Measurements from ENCODE around the gene ZCCHC9.
"Not testable (repeated sequence)": the region's sequence is repeated elsewhere in the genome, so short reads cannot be mapped to it uniquely, and the experiment has no call there.

The ZCCHC9 gene

DNA sequence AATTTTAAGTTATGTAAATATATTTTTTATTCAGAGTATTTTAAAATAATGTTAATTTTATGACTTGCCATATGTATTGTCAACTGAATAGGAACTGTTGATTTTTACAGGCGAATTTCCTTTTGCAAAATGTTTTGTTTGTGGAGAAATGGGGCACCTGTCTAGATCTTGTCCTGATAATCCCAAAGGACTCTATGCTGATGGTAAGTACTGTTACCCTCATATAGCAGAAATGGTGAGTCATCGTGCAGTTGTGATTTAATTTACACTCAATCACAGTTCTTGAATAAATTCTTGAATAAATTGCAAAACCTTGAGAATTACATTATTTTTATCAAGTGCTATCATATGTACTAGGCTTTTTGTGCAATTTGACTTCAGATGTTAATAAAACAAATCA lies 7.4 kb downstream of the ZCCHC9 start:
- DNase-seq, result no peak

DNA sequence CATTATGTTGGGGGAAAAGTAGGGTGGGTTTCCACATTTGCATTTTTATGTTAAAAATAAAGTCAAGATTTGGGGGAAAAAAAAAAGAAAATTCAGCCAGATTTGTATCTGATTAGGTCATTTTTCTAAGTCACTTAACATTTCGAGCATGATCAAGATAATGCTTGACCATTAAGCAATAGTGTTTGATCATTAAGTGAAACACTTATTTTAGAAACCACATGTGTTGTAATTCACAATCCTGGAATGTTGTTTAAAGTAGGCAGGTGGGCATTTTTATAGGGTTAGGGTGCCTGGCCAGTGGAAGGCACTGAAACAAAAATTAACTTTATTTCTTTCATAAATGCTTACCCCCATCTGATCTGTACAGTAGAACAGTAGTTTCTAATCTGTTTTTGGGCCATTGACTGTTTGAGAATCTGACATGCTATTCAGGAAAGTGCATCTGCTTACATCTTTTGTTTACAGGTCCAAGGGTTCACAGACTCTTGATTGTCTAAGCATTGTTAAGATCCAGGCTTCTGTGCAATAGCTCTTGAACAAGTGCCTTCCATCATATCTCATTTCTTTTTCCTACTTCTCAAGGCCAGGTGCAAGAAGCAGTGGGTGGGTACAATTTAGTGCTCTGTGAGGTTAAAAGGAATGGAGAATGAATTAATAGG lies 9.1 kb downstream of the ZCCHC9 start:
- DNase-seq, result no peak

DNA sequence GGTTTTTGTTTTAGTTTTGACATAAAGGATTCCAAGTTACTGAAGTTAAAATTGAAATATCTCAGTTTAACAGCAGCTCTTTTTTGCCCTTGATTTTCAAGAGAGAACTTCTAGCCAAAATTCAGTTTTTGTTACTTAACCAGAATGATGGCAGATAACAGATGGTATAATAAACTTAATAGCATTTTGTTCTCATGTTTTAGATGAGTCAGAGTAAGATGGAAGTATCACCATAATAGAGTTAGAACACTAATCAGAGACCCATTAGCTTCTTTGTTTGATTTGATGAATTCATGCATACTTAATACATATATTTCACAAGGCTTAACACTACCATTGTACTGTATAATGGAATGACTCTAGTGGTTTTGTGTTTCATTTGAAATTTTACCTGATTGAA lies 11.9 kb downstream of the ZCCHC9 start:
- no peak for DNase-seq

DNA sequence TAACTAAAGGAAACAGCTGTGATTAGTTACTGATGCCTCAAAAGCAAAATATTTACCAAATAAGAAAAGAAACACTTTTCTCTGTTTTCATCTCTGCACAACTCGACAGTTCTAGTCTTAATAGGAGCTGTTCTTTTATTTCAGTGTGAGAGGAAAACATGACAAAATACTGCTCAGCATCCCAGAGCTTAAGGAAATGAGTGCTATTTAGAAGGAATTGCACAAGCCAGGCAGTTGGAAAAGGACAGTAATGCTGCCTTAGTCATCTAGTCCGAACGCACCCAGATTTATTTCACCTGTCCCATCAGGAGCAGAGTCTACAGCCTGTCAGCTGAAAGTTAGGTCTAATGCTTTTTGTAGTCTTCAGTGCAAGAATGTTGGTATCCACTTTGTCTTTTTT lies 12.3 kb downstream of the ZCCHC9 start:
- DNase-seq, result no peak

DNA sequence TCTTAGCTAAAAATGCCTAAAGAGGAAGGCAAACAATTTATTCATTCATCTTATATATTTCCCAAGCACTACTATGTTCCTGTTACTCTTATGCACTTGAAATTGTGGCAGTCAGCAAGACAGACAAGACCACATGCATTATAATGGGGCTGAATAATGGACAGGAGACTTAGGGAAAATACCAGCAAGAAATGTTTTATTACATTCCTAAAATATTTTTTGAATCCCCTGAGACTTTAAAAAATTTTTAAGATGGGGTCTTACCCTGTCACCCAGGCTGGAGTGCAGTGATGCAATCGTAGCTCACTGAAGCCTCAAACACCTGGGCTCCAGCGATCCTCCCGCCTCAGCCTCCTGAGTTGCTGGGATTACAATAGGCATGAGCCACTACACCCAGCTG lies 13.2 kb downstream of the ZCCHC9 start:
- DNase-seq, result no peak

DNA sequence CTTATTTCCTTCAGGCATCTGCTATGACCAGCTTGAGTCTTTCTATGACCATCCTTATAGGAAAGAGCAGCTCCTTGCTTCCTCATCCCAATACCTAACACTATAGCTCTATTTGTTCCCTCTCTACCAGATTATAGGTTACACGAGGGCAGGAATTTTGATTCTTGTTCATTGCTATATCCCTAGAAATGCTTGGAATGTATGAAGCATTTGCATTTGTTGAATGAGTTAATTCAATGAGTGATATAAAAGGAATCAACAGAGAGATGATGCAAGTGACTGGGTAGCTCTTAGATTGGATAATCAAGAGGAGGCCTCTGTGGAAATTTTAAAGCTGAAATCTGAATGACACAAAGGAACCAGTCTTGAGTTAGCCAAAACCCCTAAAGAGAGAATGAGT lies 13.9 kb downstream of the ZCCHC9 start:
- DNase-seq, result no peak

DNA sequence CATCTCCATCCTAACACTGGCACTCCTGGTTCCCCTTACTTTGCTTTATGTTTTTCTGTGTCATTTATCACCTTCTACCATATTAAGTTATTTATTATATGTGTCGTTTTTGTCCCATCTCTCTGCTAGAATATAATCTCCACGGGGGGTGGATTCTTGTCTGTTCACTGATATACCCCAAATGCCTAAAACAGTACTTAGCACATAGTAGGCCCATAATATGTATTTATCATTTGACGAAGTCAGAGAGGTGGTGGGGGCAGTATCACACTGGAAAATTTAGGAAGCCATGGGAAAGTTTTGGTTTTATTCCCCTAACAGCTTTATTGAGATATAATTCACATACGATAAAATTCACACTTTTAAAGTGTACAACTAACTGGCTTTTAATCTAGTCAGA lies 14.4 kb downstream of the ZCCHC9 start:
- DNase-seq, result no peak

DNA sequence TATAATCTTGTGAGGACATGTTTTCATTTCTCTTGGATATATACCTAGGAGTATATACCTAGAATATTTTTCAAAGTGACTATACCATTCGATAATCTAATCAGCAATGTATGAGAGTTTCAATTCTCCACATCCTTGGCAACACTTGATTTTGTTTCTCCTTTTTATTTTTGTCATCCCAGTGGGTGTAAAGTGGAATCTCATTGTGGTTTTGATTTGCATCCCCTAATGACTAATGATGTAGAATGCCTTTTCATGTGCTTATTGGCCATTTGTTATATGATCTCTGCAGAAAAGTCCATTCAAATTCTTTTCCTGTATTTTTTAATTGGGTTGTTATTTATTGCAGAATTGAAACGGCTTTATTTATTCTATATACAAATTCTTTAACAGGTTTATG lies 15.2 kb downstream of the ZCCHC9 start:
- no peak for DNase-seq

DNA sequence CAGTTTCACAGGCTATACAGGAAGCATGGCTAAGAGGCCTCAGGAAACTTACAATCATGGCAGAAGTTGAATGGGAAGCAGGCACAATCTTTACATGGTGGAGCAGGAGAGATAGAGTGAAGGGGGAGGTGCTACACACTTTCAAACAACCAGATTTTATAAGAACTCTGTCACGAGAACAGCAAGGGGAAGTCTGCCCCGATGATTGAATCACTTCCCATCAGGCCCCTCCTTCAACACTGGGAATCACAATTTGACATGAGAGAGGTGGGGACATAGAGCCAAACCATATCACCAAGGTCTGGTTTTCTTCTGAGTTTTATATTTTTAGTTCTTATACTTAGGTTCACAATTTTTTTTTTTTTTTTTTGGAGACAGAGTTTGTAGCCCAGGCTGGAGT lies 16.1 kb downstream of the ZCCHC9 start:
- no peak for DNase-seq

DNA sequence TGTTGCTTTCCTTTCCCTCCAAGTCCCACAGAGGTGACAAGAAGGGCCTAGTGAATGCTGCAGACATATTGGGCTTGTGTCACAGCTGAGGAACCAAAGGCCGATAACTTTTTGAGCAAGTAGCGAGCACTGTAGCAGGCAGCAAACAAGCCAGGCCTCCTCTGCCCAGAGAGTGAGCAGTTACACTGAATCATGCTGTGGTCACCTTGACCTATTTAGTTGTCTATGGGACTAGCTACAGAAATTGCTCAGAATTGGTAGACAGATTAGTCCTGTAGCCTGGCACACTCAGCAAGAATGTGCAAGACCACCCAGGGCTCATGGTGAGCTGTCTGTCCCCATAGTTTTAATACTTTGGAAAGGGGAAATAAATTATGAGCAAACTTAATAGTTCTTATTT lies 25.2 kb downstream of the ZCCHC9 start:
- no peak for DNase-seq

DNA sequence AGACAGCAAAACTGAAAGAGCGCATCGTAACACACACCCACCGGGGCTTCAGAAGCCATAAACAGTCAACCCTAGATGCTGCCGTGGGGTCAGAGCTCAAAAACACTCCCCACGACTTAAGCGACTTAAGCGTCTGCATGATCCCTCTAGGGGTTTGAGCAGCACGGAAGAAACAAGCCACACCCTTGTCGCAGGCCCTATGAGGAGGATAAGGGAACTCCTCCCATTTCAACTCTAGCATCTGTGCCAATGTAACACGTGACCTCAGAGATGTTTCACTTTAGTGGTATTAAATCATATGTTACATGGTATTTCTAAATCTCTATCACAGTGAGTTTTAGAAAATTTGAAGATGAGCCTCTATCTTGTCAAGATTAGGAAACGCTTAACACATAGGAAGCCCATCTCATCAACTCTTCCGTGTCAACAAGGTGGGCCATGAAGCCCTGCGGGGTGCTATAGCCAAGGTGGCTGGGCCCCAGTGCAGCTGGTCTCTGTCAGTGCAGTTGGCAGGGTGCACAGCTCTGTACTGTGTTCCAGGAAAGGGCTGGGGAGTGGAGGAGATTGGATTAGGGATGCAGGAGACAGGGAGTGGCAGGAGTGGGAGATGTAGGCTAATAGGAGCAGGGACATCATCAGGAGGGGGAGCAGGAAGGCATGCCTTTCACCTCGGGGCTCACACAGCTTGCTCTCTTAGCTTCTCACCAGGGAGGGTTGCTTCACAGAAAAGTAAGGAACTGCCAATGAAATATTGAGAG lies 33.1 kb downstream of the ZCCHC9 start:
- no peak for DNase-seq

DNA sequence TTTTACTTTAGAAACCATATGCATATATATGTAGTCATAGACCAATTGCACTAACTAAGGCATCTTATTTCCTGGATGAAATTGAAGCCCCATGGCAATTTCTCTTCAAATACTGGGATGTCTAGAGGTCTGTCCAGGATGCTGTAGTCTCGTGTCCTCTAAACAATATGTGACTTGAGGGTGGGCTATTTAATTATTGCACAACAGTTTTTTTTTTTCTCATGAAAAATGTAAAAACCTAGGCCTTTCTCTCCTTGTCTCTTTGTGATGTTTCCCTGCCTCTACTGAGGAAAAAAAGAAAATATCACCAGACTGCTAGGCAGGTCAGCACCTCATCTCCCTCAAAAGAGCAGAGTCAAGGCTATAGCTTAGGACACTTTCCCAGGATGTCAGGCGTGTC lies 34.6 kb downstream of the ZCCHC9 start:
- DNase-seq, result no peak

DNA sequence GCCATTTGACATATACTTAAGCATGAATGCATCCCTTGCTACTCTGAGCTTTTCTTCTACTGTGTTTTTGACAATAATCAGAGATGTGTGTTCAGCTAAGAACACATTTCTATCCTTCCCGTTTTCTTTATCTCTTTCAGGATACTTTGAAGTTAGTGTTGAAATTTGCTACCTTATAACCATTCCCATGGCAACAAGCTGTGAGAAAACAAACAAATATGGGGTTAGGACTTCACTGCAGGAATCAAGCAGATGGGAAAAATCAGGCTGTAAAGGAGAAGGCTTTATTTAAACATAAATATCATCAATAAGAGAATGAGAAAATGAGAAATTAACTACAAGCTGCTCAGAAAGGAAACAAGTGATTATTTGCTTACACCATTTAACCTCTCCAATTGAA lies 35.2 kb downstream of the ZCCHC9 start:
- no peak for DNase-seq

DNA sequence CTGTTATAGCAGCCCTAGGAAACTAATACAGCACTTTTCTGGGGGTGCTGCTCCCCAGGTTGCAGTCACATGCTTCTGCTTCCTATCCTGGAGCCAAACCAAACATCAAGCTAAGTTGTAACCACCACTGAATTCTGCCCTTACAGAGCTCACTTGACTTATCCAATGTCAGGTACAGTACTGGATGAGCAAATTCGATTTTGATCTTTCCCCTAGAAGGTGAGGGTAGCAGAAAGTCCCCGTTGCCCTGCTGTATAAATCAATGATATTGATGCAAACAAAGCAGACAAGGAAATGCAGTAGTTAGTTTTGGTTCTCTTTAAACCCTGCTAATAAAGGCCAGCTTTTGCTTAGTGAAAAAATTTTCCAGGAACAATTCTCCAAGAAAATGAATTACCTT lies 36.4 kb downstream of the ZCCHC9 start:
- DNase-seq, result no peak

DNA sequence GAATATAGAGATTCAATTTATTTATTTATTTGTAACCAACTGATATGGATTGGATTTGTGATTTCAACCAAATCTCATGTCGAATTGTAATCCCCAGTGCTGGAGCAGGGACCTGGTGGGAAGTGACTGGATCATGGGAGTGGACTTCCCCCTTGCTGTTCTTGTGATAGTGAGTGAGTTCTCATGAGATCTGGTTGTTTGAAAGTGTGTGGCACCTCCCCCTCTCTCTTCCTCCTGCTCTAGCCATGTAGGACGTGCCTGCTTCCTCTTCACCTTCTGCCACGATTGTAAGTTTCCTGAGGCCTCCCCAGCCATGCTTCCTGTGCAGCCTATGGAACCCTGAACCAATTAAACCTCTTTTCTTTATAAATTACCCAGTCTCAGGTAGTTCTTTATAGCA lies 36.8 kb downstream of the ZCCHC9 start:
- not testable (repeated sequence) for DNase-seq

DNA sequence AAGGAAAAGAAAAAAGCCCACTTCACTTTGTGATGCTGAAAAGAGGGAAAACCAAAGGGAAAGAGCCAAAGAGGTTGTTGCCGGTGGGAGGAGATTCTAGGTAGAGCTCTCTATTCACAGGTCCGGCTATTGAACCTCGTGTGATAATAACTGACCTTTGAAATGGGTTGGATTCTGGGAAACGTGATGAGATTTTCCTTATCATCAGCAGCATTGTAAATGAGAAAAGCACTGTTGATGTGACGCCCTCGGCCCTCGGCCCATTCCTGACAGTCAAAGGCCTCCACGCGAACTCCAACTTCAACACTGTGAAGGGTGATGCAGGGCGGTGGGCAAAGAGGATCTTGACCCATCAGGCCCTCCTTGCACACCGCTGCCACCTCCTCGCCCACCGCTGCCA lies 43.3 kb downstream of the ZCCHC9 start:
- DNase-seq, result no peak

DNA sequence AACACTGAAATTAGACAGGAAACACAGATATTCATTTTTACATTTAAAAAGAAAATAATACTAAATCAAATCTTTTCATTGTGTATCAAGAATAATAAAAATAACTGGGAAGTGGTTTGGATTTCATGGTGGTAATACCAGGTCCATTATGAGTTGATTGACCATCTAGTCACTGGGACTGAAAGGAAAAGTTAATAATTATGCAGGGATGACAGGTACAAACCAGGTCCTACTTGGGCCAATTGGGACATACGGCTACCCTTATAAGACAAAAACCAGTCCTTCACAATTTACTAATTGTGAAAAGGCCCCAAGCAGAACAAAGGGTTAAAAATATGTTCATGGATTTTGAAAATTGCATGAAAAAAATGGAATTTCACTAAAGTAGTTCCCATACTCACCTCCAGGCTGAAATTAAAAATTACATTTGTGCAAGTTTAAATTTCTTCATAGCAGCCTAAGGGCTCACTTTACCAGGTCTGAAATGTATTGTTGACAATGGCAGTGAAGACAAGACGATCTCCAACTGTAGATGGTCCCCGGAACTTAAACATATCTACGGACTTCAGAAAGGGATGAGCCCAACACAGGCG lies 44.1 kb downstream of the ZCCHC9 start:
- DNase-seq, result no peak

DNA sequence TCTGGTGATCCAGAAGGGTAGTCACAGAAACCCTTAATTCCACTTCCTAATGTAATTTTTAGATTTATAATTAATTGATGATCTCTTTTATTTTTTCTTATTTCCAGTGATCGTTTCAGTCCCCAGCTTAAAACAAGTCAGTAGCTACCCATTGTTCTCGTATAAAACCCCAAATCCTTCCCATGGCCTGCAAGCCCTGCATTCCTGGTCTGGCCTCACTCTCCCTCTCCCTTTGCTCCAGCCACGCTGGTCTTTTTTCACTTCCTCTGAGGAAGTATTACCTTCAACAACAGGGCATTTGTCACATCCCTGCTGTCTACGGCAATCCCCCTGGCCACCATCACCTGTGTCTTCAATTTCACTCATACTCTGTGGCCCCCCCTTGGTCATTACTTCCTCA lies 47.8 kb downstream of the ZCCHC9 start:
- DNase-seq, result no peak

DNA sequence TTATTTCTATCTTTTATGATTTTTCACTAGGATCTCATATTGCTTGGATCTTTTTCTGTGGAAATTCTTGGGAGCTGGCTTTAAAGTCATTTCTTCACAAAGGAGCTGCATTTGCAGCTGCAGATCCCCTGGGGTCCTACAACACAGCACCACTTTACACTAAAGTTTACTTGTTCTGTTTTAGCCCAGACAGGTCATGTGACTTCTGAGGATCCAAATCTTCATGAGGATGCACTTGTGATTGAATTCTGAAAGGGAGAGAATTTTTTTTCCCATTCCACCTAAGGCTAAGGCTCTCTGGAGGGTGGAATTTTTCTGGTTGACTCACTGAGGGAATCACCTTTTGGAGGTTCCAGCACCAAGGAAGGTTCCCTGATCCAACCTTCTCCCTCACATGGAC lies 49.1 kb downstream of the ZCCHC9 start:
- DNase-seq, result no peak

DNA sequence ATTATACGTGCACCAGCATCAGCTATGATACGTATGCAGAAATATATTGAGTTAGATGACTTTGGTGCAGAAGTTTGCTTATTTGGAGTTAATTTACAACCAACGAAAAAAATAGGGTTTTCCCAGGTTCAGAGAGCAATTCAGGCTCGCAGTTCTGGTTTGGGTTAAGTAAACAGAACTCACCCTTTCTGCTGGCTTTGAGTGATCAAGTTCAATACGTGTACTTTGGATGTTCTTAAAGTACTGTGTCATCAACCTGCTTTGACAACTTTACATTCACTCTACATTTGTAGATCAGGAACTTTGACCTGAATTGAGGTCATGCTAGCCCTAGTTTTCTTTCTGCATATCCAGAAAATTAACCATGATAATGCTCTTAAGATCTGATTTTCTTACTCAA lies 51.8 kb downstream of the ZCCHC9 start:
- DNase-seq, result no peak

DNA sequence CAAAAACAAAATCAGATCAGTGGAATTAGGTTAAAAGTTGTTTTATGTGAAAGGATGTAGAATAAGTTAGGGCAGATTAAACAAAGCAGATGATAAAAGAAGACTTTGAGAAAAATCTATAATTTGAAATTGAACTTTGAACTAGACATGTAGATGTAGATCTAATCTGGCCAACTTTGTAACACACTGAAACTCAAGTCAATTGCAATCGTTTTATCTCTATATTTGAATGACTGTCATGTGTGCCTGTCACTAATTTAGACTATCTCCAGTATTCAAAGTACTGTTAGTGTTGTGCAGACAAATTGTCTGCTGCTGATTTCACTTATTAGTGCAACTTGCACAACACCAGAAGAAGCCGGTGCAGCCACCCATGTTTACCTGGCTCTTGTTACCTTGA lies 52.7 kb downstream of the ZCCHC9 start:
- DNase-seq, result no peak

DNA sequence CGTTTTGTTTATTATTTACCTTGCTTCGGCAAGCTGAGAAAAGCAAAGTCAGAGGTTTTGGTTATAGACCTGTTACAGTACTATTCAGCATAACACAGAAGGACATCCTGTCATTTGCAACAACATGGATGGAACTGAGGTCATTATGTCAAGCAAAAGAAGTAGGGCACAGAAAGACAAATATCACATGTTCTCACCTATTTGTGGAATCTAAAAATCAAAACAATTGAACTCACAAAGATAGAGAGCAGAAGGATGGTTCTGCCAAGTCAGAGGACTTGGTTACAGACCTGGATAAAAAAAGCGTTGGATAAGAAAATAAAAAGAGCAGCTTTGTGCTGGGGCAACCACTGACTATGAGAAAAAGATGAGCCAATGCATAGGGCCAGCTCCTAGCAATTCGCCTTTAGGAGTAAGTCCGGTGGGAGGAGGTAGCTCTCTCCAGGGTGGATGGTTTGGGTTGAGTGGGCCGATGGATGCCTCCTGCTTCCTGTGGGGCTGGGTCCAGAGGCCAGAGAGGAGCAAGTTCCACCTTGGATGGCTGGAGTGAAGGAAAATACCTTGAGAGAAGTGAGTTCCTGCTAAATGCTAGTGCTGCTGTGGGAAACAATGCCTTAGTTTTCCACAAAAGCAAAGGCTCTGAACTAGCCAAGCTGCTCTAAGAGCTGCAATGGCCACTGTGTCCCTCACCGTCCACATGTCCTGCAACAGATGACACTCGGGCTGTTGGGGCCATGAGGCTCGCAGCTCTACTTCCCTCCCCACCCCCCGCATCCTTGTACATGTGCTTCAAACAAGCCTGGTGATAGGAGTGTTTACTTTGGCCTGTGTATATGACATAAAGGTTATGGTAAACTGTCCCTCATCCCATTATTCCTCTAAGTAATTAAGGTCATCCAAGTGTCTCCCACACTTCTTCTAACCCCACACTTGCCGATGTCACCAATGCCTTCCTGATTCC lies 54.2 kb downstream of the ZCCHC9 start:
- DNase-seq, result no peak

DNA sequence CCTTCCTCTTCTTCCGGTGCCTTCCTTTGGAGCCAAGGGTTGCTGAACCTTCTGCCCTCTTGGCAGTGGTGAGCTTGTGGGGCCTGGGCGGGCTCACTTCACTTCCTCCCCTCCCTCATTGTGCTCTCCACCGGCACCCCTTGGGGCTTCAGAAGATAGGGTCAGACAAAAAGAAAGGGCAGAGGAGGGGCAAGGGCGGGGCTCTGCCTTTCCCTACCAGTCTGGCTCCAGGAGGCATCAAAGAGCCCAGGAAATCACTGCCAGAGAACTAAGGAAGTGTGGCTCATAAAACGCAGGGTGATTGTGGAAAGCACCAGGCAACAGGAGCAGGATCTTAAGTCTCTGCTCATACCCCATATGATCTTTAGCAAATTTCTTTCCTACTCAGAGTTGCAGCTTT lies 57.7 kb downstream of the ZCCHC9 start:
- DNase-seq, result no peak

Data from activated gamma-delta T cell (primary cell).